WTC11 (cell line): ENCODE data around the gene TCAP. TPM values are rescaled to one million over a fixed set of nuclear protein-coding genes. Genes with fewer than 3 reads are reported as not detected.

ENCODE experiments used
- ATAC-seq: fragments of 200-7000 bp; cut with Tn5 transposase; 2 replicates; pipeline ENCODE4 v1.10.0; 2021; ENCODE audit warnings: mild to moderate bottlenecking, moderate library complexity
- CTCF ChIA-PET: fragments of 300-600 bp; sonication (Branson Sonifier 250); formaldehyde crosslinking; loops from one replicate; lab custom pipeline; 2021; ENCODE audit warnings: antibody characterized with exemption; lab: Charles Lee
- POLR2A ChIA-PET: fragments of 350-600 bp; sonication (Branson Sonifier 250); formaldehyde crosslinking; loops from one replicate; lab custom pipeline; 2021; ENCODE audit warnings: antibody characterized with exemption; lab: Charles Lee
- DNase-seq: peaks from one replicate; pipeline ENCODE4 v3.0.0; 2021; ENCODE audit warnings: low spot score
- H3K27ac Mint-ChIP-seq: 2 replicates; pipeline ENCODE4 v1.8.0; 2021; ENCODE audit warnings: mixed read lengths
- H3K27me3 Mint-ChIP-seq: 2 replicates; pipeline ENCODE4 v1.8.0; 2021; ENCODE audit warnings: low read depth, mild to moderate bottlenecking, moderate library complexity, mixed read lengths
- H3K36me3 Mint-ChIP-seq: 2 replicates; pipeline ENCODE4 v1.8.0; 2021; ENCODE audit warnings: mixed read lengths
- H3K4me1 Mint-ChIP-seq: 2 replicates; pipeline ENCODE4 v1.8.0; 2022; ENCODE audit warnings: mixed read lengths
- H3K4me3 Mint-ChIP-seq: 2 replicates; pipeline ENCODE4 v1.8.0; 2021; ENCODE audit warnings: mild to moderate bottlenecking, moderate library complexity, mixed read lengths
- H3K9me3 Mint-ChIP-seq: 2 replicates; pipeline ENCODE4 v1.8.0; 2021; ENCODE audit warnings: mixed read lengths
- ATF1 ChIP-seq: sonication (generic); formaldehyde crosslinking; IDR thresholded peaks from 2 replicates; pipeline ENCODE4 v1.8.1; 2023; ENCODE audit warnings: mild to moderate bottlenecking, moderate library complexity, missing genetic modification reagents
- CBFB ChIP-seq: sonication (generic); formaldehyde crosslinking; IDR thresholded peaks from 2 replicates; pipeline ENCODE4 v1.8.1; 2022; ENCODE audit warnings: mild to moderate bottlenecking, low read depth, missing genetic modification reagents
- CDX4 ChIP-seq: fragments of 250-450 bp; sonication (Bioruptor Pico); IDR thresholded peaks from 2 replicates; pipeline ENCODE4 v1.9.0; 2021; ENCODE audit warnings: moderate library complexity, mild to moderate bottlenecking, inconsistent platforms, borderline replicate concordance
- FOXJ3 ChIP-seq: sonication (generic); formaldehyde crosslinking; IDR thresholded peaks from 2 replicates; pipeline ENCODE4 v1.9.0; 2021; ENCODE audit warnings: missing genetic modification reagents, mild to moderate bottlenecking, borderline replicate concordance
- FOXP4 ChIP-seq: sonication (generic); formaldehyde crosslinking; IDR thresholded peaks from 2 replicates; pipeline ENCODE4 v1.8.0; 2022; ENCODE audit warnings: mild to moderate bottlenecking, missing genetic modification reagents
- NFATC4 ChIP-seq: fragments of 250-450 bp; sonication (Bioruptor Pico); IDR thresholded peaks from 2 replicates; pipeline ENCODE4 v1.9.0; 2021; ENCODE audit warnings: mild to moderate bottlenecking
- NFYB ChIP-seq: sonication (generic); formaldehyde crosslinking; conservative IDR thresholded peaks from 2 replicates; pipeline ENCODE4 v1.8.0; 2022; ENCODE audit warnings: low read depth, missing genetic modification reagents
- NR3C1 ChIP-seq: sonication (generic); formaldehyde crosslinking; conservative IDR thresholded peaks from 2 replicates; pipeline ENCODE4 v1.8.1; 2023; ENCODE audit warnings: low read depth, mild to moderate bottlenecking, missing genetic modification reagents
- PRRX2 ChIP-seq: fragments of 250-450 bp; sonication (Bioruptor Pico); IDR thresholded peaks from 2 replicates; pipeline ENCODE4 v1.8.0; 2021; ENCODE audit warnings: mild to moderate bottlenecking
- SMAD3 ChIP-seq: sonication (generic); formaldehyde crosslinking; IDR thresholded peaks from 2 replicates; pipeline ENCODE4 v1.8.0; 2022; ENCODE audit warnings: missing genetic modification reagents, mild to moderate bottlenecking, borderline replicate concordance
- ZBTB43 ChIP-seq: sonication (generic); formaldehyde crosslinking; IDR thresholded peaks from 2 replicates; pipeline ENCODE4 v1.8.1; 2023; ENCODE audit warnings: mild to moderate bottlenecking, missing genetic modification reagents
- ZNF281 ChIP-seq: sonication (generic); formaldehyde crosslinking; IDR thresholded peaks from 2 replicates; pipeline ENCODE4 v1.8.0; 2023; ENCODE audit warnings: mild to moderate bottlenecking, missing genetic modification reagents
- ZNF416 ChIP-seq: fragments of 250-450 bp; sonication (Bioruptor Pico); IDR thresholded peaks from 2 replicates; pipeline ENCODE4 v1.9.0; 2021; ENCODE audit warnings: mild to moderate bottlenecking, inconsistent platforms
- ZNF423 ChIP-seq: fragments of 250-450 bp; sonication (Bioruptor Pico); IDR thresholded peaks from 2 replicates; pipeline ENCODE4 v2.1.2; 2022; ENCODE audit warnings: mild to moderate bottlenecking, moderate library complexity
- total RNA-seq: library from RNA; stranded (reverse); gene quantifications from 3 replicates; pipeline ENCODE4 v1.2.3, GENCODE V29; 2021

The TCAP gene
- total RNA-seq, 1 experiment from 2014 or later: 2.9 TPM

- no peak for TF ChIP-seq ZNF281 (CRISPR knock-in tag)
These were observed 35.2 kb downstream of the TCAP start (continued) for GRCh38 chr17:39700148-39700987.

GRCh38 chr17:39701012-39701783 lies 36.0 kb downstream of the TCAP start:
- ChIA-PET CTCF (interaction anchor here (1.0 to 7.9 kb wide), 11 partner anchors 13 to 154 kb away, joined by 3 to 77 read pairs (median 6); partner anchors contain the start of genes MIEN1 and PGAP3), POLR2A (interaction anchor here (0.6 kb wide), 2 partner anchors 13 to 237 kb away, joined by 3 read pairs; partner anchors contain the start of gene PGAP3)
- Mint-ChIP-seq H3K4me3 (peak overlapping the region; percentile 95), H3K36me3 (peaks cover 3% of the 10 kb centered on the region; the same call in 1 of the 2 replicates), H3K27ac (peak overlapping the region; percentile 52), H3K9me3 (no peaks in the 10 kb centered on the region), H3K4me1 (peaks cover 72% of the 10 kb centered on the region), H3K27me3 (no peaks in the 10 kb centered on the region)
- TF ChIP-seq CDX4 (CRISPR knock-in tag): no peak
- no peak for TF ChIP-seq PRRX2 (CRISPR knock-in tag)
- TF ChIP-seq FOXP4 (CRISPR knock-in tag): no peak
- no peak for TF ChIP-seq FOXJ3 (CRISPR knock-in tag)
- no peak for TF ChIP-seq NR3C1 (CRISPR knock-in tag)
- no peak for TF ChIP-seq ZNF423 (CRISPR knock-in tag)
- no peak for TF ChIP-seq SMAD3 (CRISPR knock-in tag)
- no peak for TF ChIP-seq NFYB (CRISPR knock-in tag)
- TF ChIP-seq NFATC4 (CRISPR knock-in tag): no peak
- TF ChIP-seq ATF1 (CRISPR knock-in tag): no peak
- no peak for TF ChIP-seq ZNF416 (CRISPR knock-in tag)
- TF ChIP-seq ZBTB43: no peak
- no peak for TF ChIP-seq CBFB
- DNase-seq: no peak
- no peak for ATAC-seq
